Epidermal melanocyte (primary cell): ENCODE measurements around the gene YTHDF1.
"Not testable (repeated sequence)": the region's sequence is repeated elsewhere in the genome, so short reads cannot be mapped to it uniquely, and the experiment has no call there.

Experiments
- DNase-seq: peaks from one replicate; pipeline ENCODE4 v3.0.0; 2011; ENCODE audit warnings: low spot score; ENCODE audit not compliant: insufficient read length

Gene YTHDF1

GRCh38 chr20:63173552-63174191 is 42.3 kb downstream of the YTHDF1 start:
- no peak for DNase-seq

GRCh38 chr20:63172726-63173125 is 43.2 kb downstream of the YTHDF1 start:
- DNase-seq: no peak

- DNase-seq: no peak
Observed at GRCh38 chr20:63171991-63172390, 43.9 kb downstream of the YTHDF1 start.

GRCh38 chr20:63169681-63170080 is 46.2 kb downstream of the YTHDF1 start:
- no peak for DNase-seq

- no peak for DNase-seq
Observed at GRCh38 chr20:63168861-63169260, 47.1 kb downstream of the YTHDF1 start.

GRCh38 chr20:63167918-63168520 is 47.9 kb downstream of the YTHDF1 start:
- no peak for DNase-seq

- DNase-seq: no peak
Observed at GRCh38 chr20:63167026-63167917, 48.7 kb downstream of the YTHDF1 start.

- DNase-seq: no peak
Observed at GRCh38 chr20:63166193-63167020, 49.5 kb downstream of the YTHDF1 start.

- DNase-seq: no peak
Observed at GRCh38 chr20:63165356-63166192, 50.4 kb downstream of the YTHDF1 start.

- no peak for DNase-seq
Observed at GRCh38 chr20:63164484-63165355, 51.2 kb downstream of the YTHDF1 start.

- no peak for DNase-seq
Observed at GRCh38 chr20:63163596-63164483, 52.1 kb downstream of the YTHDF1 start.

GRCh38 chr20:63163171-63163570 is 52.8 kb downstream of the YTHDF1 start:
- no peak for DNase-seq

- DNase-seq: no peak
Observed at GRCh38 chr20:63162206-63162795, 53.6 kb downstream of the YTHDF1 start.

- no peak for DNase-seq
Observed at GRCh38 chr20:63161176-63161651, 54.7 kb downstream of the YTHDF1 start.

GRCh38 chr20:63160641-63161175 is 55.2 kb downstream of the YTHDF1 start:
- DNase-seq: no peak

GRCh38 chr20:63159826-63160640 is 55.9 kb downstream of the YTHDF1 start:
- no peak for DNase-seq

- not testable (repeated sequence) for DNase-seq
Observed at GRCh38 chr20:63159251-63159650, 56.7 kb downstream of the YTHDF1 start.
